HG02571 (cell line): ENCODE measurements around the gene UBAC1.
"Not testable (repeated sequence)": the region's sequence is repeated elsewhere in the genome, so short reads cannot be mapped to it uniquely, and the experiment has no call there.

ENCODE experiments used
- ATAC-seq: cut with Tn5 transposase; IDR thresholded peaks from one replicate; pipeline ENCODE4 v1.9.1; 2021; ENCODE audit warnings: mild to moderate bottlenecking, moderate library complexity; ENCODE audit not compliant: unreplicated experiment

The UBAC1 gene

DNA sequence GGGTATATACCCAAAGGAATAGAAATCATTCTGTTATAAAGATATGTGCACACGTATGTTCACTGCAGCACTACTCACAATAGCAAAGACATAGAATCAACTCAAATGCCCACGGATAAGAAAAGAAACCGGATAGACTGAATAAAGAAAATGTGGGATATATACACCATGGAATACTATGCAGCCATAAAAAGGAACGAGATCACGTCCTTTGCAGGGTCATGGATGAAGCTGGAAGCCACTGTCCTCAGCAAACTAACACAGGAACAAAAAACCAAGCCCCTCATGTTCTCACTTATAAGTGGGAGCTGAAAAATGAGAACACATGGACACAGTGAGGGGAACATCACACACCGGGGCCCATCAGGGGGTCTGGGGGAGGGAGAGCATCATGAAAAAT, 17.6 kb downstream of the UBAC1 start:
- not testable (repeated sequence) for ATAC-seq

DNA sequence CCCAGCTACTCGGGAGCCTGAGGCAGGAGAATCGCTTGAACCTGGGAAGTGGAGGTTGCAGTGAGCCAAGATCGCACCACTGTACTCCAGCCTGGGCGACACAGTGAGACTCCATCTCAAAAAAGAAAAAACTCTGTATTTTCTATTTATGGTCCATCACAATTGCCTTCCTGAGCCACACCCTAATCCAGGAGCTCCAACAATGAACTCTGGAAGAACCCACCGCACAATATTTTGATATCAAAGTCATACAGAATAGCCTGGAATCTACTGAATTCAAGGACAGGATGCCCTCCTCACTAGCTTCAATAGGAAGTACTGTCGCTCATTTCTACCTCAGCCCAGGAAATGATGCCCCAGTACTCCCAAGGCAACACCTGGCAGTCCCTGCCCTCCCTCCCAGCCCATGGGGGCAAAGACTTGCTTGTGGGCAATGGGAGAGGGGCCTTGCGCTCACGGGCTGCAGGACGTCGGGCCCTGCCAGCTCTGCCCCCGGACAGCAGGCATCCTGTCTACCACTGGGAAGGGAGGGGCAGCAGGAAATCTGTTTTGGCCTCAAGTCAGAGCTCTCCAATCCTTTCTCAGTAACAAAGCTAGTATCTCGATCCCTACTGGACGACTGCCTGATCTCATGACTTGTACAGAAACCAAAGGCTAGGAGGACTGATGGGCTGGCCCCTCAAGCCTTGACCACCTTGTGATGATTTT, 19.7 kb downstream of the UBAC1 start:
- ATAC-seq, result no peak

DNA sequence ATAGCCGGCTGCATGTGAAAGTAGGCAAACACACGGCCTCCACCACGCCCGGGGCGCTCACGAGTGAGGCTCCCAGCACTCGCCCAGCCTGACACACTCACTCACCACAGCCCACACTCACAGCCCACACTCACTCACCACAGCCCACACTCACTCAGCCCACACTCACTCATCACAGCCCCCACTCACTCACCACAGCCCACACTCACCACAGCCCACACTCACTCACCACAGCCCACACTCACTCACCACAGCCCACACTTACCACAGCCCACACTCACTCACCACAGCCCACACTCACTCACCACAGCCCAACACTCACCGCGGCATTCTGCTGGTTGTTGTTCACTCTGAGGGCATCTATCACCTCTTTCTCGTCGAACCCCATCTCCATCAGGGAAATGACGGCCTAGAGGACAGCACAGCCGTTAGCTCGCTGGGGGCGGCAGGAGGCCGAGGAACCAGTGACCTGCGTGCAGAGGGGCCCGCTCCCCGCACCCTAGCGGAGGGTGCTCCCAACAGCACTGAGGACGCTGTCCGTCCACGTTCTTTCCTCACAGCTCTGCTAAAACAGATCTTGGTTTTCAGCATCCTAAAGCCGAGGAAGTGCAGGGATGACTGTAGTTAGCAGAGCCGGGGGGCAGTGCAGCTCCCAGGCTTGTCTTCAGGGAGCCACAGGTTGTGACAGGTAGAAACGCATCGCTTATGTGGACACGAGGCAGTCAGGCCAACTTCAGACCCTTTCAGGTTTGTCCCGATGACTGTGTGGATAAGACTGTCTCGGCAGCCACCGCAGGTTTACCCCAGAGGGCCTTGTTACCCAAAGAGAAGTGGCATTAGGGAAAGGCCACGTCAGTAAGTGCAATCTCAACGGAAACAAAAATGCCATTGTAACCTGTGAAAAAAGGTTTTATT, 21.6 kb downstream of the UBAC1 start:
- no peak for ATAC-seq

DNA sequence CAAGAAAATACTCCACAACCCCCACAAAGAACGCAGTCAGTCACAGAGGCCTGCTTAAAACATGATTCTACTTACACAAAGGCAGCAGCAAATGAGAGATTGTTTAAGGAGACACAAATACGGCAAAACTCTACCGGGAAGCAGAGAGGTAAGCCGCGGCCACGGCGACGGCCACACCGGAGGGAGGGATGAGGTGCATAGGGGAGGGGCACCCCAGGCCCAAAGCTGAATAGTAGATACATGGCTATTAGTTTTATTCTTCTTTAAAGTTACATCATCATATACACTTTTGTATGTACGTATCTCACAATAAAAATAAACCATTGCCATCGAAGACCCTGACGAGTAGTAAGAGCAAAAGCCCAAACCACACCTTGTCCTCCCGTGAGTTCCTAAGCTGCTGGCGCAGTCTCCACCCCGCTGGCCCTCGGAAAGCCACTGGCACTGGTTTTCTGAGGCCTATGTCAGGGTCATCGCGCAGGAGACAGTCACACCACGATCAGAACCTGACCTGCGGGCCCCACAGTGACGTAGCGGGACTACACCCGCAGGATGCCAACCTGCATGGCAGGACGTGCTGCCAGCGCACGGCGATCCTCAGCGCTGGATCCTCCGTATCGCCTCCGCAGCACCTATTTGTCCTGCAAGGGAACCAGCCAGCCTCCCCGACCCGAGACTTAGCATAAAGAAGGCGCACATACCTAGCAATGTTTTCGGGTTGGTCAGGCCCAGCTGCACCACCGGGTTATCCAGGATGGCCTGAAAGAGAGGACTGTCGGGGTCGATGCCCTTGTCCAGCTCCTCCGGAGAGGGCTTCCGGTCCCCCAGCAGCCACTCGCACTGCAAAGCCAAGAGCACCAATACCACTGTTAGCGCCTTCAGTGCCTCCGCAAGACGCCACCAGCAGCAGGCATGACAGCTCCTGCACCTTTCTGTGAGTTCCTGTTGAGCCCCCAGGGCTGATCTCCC, 23.4 kb downstream of the UBAC1 start:
- ATAC-seq, result no peak

DNA sequence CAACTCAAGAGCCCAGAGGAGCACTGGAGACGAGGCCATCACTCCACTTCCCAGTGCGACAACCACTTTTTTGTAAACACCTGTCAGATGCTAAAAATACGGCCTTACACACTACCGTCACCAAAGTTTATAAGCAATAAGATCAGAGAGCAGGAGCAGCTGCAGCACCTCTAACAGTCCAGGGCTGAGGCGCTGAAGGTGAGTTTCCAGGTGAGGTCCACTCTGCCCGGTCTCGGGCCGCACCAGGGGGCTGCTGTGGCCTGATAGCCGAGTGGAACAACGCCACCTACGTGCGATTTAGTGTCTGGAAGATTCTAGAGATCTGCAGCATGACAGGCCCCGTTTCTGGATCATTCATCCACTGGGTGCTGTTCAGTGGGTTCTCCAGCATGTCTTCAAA, 28.1 kb downstream of the UBAC1 start:
- no peak for ATAC-seq

DNA sequence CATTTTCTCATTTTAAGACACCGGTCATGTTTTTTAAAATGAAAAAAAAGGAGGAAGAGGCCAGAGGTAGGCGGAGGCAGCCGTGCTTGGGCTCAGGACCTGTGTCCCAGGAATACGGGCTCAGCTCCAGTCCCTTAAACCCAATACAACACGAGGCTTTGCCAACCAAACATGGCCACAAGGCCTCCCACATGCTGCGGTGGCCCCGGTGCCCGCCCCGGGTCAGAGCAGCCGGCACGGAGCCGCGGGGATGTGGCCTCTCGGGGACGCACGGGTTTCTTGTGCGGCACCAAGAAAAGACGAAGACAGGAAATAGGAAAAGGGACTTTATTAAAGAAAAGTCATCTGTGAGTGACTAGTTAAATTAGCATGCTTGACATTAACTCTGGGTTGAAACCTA, 28.5 kb downstream of the UBAC1 start:
- ATAC-seq, result no peak

DNA sequence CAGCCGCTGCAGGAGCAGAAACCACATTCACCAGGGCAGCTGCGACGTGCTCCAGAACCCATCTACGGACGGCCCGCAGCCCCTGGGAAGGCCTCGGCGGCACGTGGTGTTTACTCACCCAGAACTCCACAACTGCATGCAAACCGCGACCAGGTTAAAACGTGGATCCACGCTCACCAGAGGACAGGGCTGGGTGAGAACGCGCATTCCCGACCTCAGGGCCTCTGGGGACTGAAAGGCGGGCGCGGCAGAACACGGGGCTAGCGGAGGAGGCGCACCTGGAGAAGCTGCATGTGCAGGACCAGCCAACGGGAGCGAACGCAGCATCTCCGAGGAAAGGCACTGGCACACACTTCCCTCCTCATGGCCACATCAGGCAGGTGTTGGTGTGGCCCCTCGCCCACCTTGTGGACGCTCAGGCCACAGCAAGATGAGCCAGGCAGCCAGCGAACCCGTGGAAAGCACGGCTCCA, 29.8 kb downstream of the UBAC1 start:
- no peak for ATAC-seq

DNA sequence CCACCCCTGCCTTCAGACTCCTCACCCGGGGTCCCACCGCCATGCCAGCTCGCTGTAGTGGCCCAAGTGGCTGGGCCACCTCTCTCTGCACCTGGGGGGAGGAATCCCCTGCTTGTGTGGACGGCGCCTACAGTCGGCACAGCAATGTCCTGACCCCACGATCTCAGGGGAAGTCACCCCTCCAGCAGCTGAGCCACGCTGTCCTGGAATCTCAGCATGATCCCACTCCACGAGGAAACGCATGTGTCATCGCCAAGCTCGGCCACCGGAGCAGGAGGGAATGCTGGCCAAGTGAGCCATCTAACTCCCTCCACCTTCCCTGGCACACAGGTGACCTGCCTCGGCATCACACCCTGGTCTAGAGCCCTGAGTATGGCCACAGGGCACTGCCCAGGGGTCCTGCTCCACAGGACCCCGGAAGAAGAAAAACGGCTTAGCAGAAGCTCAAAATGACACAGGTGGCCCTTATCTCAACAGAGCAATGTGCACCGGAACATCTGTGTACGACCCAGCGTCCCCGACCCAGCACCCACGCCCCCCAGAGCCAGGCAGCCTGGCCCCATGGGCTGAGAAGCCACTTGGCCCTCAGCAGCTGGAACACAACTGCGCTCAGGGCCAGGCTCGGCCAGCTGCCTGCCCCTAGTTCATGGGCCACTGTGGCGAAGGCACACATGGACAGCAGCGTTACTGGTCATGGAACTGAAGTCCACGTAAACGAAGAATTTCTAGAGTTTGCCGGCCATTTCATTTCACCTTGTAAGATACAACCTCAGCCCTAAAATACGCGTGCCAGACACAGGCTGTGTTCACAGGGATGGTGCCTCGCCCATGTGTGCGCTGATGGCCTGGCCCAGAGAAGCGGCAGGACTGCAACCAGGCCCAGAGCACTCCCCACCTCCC, 30.5 kb downstream of the UBAC1 start:
- ATAC-seq, result no peak

DNA sequence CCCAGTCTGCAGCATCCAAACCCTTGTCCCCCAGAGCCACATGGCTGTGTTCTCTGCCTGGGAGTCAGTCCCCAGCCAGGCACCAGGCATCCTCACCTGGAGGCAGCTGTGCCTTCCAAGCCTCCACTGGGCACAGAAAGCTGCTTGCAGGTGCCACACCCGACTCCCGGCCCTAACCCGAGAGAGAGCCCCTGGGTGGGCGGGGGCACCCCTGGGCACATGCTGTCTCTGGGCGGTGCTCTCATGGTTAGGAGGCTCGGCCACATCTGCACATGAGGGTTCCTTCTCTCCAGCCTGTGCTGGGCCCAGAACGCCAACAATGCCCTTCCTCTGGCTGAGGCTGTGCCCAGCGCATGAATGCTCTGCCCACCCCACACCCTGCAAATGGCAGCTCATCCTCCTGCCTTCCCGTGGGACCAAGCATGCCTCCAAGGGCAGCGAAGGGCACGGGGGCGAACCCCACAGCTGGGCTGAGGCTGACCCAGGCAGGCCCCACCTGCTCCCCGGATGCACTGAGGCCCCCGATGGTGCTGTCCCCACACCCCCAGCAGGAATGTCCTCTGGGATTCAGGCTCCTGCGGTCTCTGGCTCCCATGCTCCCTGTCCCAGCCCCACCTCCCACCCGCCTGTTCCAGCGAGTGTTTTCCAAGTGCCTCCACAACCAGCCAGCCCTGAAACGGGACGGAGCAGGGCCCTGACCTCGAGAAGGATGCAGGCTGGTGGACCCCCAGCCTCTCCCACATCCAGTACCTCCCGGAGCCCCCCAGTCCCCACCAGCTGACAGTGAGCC, 31.3 kb downstream of the UBAC1 start:
- ATAC-seq, result no peak

DNA sequence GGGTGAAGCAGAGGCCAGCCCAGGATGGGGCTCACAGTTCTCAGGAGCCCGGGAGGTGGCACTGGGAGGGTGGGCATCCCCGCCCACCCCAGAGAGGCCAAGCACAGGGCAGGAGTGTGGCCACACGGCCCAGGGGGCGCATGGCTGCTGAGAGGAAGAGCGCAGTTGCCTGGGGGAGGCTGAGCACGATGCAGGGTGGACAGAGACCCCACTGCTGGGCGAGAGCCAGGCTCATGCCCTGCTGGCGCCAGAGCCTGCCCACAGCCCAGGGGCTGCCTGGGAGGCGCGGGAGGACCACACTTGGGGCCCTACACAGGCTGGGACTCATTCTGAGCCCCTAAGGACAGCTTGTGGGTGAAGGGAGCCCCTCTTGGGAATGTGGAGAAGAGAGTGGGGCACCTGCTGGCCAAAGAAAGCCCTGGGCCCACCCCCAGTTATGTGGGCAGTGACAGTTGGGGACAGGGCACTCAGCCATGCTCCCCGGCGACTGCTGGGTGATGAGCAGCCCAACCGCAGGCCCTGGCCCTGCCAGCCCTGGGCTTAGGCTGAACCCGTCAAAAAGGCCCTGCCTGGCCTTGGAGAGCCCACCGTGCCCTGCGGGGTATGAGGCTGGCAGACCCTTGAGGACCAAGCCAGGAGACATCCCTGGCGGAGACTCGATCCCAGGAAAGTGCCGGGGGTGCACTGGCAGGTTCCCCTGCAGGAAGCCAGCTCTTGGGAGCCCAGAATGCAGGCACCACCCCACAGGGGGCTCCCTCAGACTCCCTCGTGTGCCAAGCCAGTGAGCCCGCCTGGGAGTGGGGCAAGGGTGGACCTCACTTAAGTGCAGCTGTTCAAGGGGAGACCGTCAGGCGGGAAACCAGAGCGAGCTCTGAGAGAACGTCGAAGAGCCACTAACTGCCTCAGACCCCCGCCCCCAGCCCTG, 32.2 kb downstream of the UBAC1 start:
- no peak for ATAC-seq

DNA sequence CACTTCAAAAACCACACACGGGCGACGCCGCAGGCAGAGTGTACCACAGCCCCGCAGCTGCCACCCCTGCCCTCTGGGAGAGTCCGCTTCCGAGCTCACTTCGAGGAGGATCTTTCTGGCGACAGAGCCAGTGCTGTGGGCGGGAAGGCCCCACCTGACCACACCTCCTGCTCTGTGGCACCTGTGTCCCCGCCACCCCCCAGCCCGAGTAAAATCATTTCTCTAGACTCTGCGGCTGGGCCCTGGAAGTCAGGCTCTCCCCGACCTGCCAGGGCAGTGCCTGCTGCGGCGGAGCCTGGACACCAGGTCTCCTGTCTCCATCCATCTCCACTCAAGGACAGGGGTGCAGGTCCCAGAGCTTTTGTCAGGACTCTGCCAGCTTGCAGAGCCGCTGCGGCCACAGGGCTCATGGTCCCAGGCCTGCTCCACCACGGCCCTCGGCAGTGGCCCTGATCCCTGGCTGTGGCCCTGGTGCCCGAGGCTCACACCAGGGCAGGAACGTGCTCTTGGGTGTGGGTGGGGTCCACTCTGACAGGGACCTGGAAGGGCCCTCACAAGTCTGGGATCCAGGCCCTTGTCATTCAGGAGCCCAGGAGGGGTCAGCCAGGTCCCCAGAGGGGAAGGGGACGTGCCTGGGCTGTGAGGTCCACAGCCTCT, 33.0 kb downstream of the UBAC1 start:
- no peak for ATAC-seq

DNA sequence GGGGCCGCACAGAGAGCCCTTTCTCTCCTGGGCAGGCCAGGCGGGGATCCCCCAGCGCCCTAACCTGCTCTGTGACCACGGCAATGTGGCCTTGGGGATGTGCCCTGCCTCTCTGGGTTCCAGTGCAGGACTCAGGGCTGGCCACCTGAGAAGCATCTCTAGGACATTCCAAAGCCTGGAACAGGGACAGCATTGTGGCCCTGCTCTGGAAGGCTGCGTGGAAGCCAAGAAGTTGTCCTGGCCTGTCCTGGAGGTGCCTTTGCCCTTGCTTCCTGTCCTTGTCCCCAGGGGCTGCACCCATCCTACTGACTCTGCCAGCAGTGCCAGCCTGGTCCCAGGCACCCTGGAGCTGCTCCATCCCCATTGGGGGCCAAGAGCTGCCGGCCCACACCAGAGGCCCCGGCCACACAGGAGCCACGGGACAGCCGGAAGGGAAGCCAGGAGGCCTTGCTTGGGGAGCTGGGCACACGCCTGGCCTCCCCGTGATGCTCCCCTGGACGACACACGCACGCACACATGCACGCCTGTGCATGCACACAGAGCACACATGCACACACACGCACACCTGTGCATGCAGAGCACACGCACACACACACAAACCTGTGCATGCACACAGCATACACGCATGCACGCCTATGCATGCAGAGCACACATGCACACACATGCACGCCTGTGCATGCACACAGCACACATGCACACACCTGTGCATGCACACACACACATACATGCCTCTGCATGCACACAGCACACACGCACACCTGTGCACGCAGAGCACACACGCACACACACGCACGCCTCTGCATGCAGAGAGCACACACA, 33.8 kb downstream of the UBAC1 start:
- ATAC-seq, result no peak

DNA sequence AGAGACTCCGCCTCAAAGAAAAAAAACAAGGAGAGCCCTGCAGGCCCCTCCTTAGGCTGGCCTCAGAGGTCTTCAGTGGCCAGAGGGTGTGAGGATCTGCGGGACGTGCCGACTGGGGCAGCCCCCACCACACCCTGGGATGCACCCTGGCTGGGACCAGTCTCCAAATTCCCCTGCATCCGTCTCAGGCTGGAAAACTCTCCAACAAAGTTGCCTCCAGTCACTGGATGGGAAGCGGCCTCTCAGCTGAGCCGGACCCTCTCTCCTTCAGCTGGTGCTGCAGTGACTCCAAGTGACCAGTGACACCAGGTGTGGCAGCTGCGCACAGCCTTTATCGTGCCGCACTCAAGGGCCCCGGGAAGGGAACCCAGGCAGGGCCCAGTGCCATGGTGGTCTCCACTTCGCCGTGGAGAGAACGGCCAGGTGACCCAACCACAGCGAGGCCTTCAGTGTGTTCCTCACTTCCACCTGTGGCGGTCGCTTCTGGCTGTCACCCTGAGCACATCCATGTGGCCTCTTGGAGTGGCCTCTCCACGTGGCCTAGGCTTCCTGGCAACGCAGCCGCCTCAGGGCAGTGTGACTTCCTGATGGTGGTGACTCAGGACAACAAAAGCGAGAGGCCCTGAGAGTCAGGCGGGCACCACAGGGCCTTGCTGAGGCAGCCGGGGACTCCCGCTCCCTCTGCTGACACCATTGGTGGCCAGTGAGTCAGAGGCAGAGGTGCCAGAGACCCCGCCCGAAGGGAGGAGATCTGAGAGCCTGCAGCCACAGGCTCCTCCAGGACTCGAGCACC, 34.6 kb downstream of the UBAC1 start:
- ATAC-seq, result no peak

DNA sequence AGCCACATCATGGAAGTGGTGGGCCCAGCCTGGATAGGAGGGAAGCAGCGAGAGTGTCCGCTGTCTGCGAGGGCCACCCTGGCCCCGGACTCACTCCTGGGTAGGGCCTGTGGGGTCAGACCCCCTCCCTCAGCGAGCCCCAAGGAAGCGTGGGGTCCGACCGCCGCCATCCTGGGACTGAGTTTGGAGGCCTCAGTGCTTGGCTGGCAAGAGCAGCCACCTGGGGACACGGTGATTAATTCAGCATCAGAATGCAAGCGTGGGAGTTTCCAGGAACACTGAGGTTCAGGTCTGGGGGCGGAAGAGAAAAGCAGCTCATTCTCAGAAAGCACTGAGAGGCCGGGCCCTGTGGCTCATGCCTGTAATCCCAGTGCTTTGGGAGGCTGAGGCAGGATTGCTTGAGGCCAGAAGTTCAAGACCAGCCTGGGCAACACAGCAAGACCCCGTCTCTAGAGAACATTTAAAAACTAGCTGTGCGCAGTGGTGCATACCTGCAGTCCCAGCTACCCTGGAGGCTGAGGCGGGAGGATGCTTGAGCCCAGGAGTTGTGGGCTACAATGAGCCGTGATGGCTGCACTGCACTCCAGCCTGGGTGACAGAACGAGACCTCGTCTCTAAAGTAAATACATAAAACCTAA, 35.6 kb downstream of the UBAC1 start:
- no peak for ATAC-seq

DNA sequence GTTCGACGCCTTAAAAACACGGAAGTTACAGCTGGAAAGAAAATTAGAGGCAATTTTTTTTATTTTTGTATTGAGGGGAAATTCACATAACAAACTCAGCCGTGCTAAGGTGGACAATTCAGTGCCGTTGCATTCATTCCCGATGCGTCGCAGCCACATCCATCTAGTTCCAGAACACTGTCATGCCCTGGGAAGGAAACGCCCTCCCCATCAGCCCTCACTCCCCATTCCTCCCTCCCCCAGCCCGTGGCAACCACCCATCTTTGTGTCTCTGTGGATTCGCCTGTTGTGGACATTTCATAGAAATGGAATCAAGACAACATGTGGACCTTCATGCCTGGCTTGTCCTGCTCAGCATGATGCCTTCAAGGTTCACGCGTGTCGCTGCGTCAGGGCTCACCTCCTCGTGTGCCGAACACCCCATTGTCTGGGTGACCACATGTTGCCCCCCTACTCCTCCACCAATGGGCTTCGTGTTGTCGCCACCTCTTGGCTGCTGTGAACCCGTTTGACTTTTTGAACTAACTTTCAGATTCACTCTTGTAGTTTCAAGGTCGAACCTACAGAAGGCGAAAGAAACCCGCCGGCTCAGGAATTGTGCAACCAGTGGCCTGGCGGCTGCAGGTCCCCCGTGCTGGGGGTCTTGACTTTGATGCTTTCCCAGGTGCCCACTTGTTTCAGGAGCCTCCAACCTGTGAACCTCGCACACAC, 36.4 kb downstream of the UBAC1 start:
- no peak for ATAC-seq
